Measurements from ENCODE around the gene JAKMIP1. TPM values are rescaled to one million over a fixed set of nuclear protein-coding genes. Genes with fewer than 3 reads are reported as not detected.

The JAKMIP1 gene
- total RNA-seq, 1 experiment from 2014 or later: not detected

- Mint-ChIP-seq H3K4me1 (ENCODE audit: low read depth, unreplicated experiment) (no peaks in the 10 kb centered on the region), H3K27me3 (ENCODE audit: unreplicated experiment) (peaks cover 13% of the 10 kb centered on the region), H3K36me3 (ENCODE audit: insufficient read depth, unreplicated experiment) (no peaks in the 10 kb centered on the region), H3K9me3 (ENCODE audit: low read depth, unreplicated experiment) (no peaks in the 10 kb centered on the region), H3K4me3 (ENCODE audit: low read depth, unreplicated experiment) (no peak overlapping the region), H3K27ac (ENCODE audit: unreplicated experiment) (no peak overlapping the region)
- no TSS peak for BruUV-seq (replicated peaks)
- CTCF ChIA-PET: no interaction called here
- no peak for TF ChIP-seq CTCF (IDR thresholded peaks at IDR 0.05; ENCODE audit: unreplicated experiment)
- intact Hi-C loops (cut with micrococcal nuclease; ENCODE audit: unreplicated experiment): no loop called here
- no peak for DNase-seq
Measured at GRCh38 chr4:6116696-6117285, 83.6 kb downstream of the JAKMIP1 start.

- BruUV-seq (replicated peaks): no TSS peak
- no peak overlapping the region for H3K27ac Mint-ChIP-seq (ENCODE audit: unreplicated experiment)
- H3K4me3 Mint-ChIP-seq (ENCODE audit: low read depth, unreplicated experiment): no peak overlapping the region
- no peaks in the 10 kb centered on the region for H3K9me3 Mint-ChIP-seq (ENCODE audit: low read depth, unreplicated experiment)
- H3K4me1 Mint-ChIP-seq (ENCODE audit: low read depth, unreplicated experiment): no peaks in the 10 kb centered on the region
- DNase-seq: no peak
- no peaks in the 10 kb centered on the region for H3K36me3 Mint-ChIP-seq (ENCODE audit: insufficient read depth, unreplicated experiment)
- intact Hi-C loops (cut with micrococcal nuclease; ENCODE audit: unreplicated experiment): no loop called here
- no peak for TF ChIP-seq CTCF (IDR thresholded peaks at IDR 0.05; ENCODE audit: unreplicated experiment)
- H3K27me3 Mint-ChIP-seq (ENCODE audit: unreplicated experiment): peaks cover 13% of the 10 kb centered on the region
- CTCF ChIA-PET: no interaction called here
Measured at GRCh38 chr4:6115746-6116586, 84.4 kb downstream of the JAKMIP1 start.

GRCh38 chr4:6115342-6115741 lies 85.0 kb downstream of the JAKMIP1 start:
- no peaks in the 10 kb centered on the region for H3K9me3 Mint-ChIP-seq (ENCODE audit: low read depth, unreplicated experiment)
- no TSS peak for BruUV-seq (replicated peaks)
- intact Hi-C loops (cut with micrococcal nuclease; ENCODE audit: unreplicated experiment): no loop called here
- no peak overlapping the region for H3K4me3 Mint-ChIP-seq (ENCODE audit: low read depth, unreplicated experiment)
- no peaks in the 10 kb centered on the region for H3K36me3 Mint-ChIP-seq (ENCODE audit: insufficient read depth, unreplicated experiment)
- CTCF ChIA-PET: no interaction called here
- no peak overlapping the region for H3K27ac Mint-ChIP-seq (ENCODE audit: unreplicated experiment)
- H3K27me3 Mint-ChIP-seq (ENCODE audit: unreplicated experiment): peaks cover 13% of the 10 kb centered on the region
- no peaks in the 10 kb centered on the region for H3K4me1 Mint-ChIP-seq (ENCODE audit: low read depth, unreplicated experiment)
- no peak for TF ChIP-seq CTCF (IDR thresholded peaks at IDR 0.05; ENCODE audit: unreplicated experiment)
- DNase-seq: no peak

GRCh38 chr4:6114601-6115000 lies 85.7 kb downstream of the JAKMIP1 start:
- CTCF ChIA-PET: no interaction called here
- DNase-seq: no peak
- no peak for TF ChIP-seq CTCF (IDR thresholded peaks at IDR 0.05; ENCODE audit: unreplicated experiment)
- Mint-ChIP-seq H3K4me3 (ENCODE audit: low read depth, unreplicated experiment) (no peak overlapping the region), H3K36me3 (ENCODE audit: insufficient read depth, unreplicated experiment) (no peaks in the 10 kb centered on the region), H3K9me3 (ENCODE audit: low read depth, unreplicated experiment) (no peaks in the 10 kb centered on the region), H3K4me1 (ENCODE audit: low read depth, unreplicated experiment) (no peaks in the 10 kb centered on the region), H3K27me3 (ENCODE audit: unreplicated experiment) (peaks cover 13% of the 10 kb centered on the region), H3K27ac (ENCODE audit: unreplicated experiment) (no peak overlapping the region)
- no TSS peak for BruUV-seq (replicated peaks)
- intact Hi-C loops (cut with micrococcal nuclease; ENCODE audit: unreplicated experiment): no loop called here

Data from Calu3 (cell line).